ENCODE results near the gene CRKL.

- TF ChIP-seq CTCF (IDR thresholded peaks at IDR 0.05): no peak
- TF ChIP-seq EZH2 (IDR thresholded peaks at IDR 0.05): no peak
- TF ChIP-seq EZH2phosphoT487 (IDR thresholded peaks at IDR 0.05): no peak
These were observed 26.8 kb downstream of the CRKL start for GRCh38 chr22:20944042-20944441.

All from neural progenitor cell (in vitro differentiated cells).